Testis (tissue), 3 donors: ENCODE data around the gene TMEM63C. TPM values are rescaled to one million over a fixed set of nuclear protein-coding genes. Genes with fewer than 3 reads are reported as not detected.

Experiments
- DNase-seq: peaks from one replicate; pipeline ENCODE4 v3.0.0-alpha.2; 2019
- H3K27ac ChIP-seq, 2 donors: fragments of 200-600 bp; sonication (generic); one replicate each; pipeline ENCODE4 v1.5.1; 2019
- H3K27me3 ChIP-seq: fragments of 200-600 bp; sonication (generic); one replicate; pipeline ENCODE4 v1.5.1; 2019
- H3K36me3 ChIP-seq: fragments of 200-600 bp; sonication (generic); one replicate; pipeline ENCODE4 v1.5.1; 2017; ENCODE audit warnings: low read depth; ENCODE audit errors: missing control alignments
- H3K4me1 ChIP-seq: fragments of 200-600 bp; sonication (generic); one replicate; pipeline ENCODE4 v1.5.1; 2019
- H3K4me3 ChIP-seq, 2 donors: fragments of 200-600 bp; sonication (generic); one replicate each; pipeline ENCODE4 v1.5.1; 2017 to 2019
- H3K9me3 ChIP-seq: fragments of 200-600 bp; sonication (generic); one replicate; pipeline ENCODE4 v1.5.1; 2017
- POLR2A ChIP-seq: fragments of 450-650 bp; IDR thresholded peaks from one replicate; pipeline ENCODE4 v1.6.1; 2017; ENCODE audit warnings: antibody characterized with exemption, mild to moderate bottlenecking, moderate library complexity
- WGBS, 2 donors: methylation state at CpG; one replicate each; pipeline ENCODE4 v1.1.5; 2018; 5-methylcytosine and 5-hydroxymethylcytosine counted together
- intact Hi-C: fragments of 100-400 bp; cut with DNase I; formaldehyde crosslinking; loops from one replicate; pipeline ENCODE4 v1.15.1; 2023; ENCODE audit warnings: low total_unique reads
- polyA plus RNA-seq: library from polyadenylated mRNA; stranded (reverse); fragments of 350-450 nt; fragmentation: Illumina TruSeq; extraction: RNeasy Lipid Tissue Mini Kit (QIAGEN cat#74804); gene quantifications from one replicate; pipeline ENCODE4 v1.2.3, GENCODE V29; 2014; ENCODE audit warnings: low read depth, low replicate concordance; ENCODE audit not compliant: insufficient read depth
- total RNA-seq, 2 donors: library from RNA; depleted of rRNA; stranded (reverse); fragments of >200 nt; gene quantifications; one replicate each; pipeline ENCODE4 v1.2.3, GENCODE V29; 2016
- TF ChIP-seq, protein P1 (sequence below), 3 experiments: fragments of 450-650 bp in 2 of 3; fragments of 200-600 bp in 1 of 3; sonication (generic) in 1 of 3; IDR thresholded peaks; one replicate each; pipeline ENCODE4 v1.5.1; 2016 to 2019; ENCODE audit warnings: antibody characterized with exemption in 3 of 3, mild to moderate bottlenecking in 2 of 3, moderate library complexity in 1 of 3

TMEM63C gene
- total and polyA plus RNA-seq, 3 donors from 2014 or later = 14.1 to 21.0 (median 20.7) TPM

DNA sequence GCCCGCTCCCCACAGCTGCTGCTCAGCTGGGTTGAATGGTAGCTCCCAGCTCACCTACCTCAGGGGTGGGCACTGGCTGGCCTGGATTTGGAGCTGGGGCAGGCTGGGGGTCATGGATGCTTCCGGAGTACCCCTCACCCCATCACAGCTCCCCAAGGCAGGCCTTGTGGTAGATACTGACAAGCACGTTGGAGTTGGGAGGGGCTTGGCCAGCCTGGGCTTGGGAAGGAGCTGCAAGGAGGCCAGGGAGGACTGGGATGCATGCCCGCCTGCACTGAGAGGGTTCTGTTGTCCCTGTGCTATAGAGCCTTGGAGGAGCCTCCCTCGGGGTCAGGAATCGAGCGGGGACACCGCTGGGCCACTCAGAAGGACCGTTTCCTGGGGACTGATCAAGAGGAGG lies 14.2 kb downstream of the TMEM63C start:
- TF ChIP-seq, protein P1, sequence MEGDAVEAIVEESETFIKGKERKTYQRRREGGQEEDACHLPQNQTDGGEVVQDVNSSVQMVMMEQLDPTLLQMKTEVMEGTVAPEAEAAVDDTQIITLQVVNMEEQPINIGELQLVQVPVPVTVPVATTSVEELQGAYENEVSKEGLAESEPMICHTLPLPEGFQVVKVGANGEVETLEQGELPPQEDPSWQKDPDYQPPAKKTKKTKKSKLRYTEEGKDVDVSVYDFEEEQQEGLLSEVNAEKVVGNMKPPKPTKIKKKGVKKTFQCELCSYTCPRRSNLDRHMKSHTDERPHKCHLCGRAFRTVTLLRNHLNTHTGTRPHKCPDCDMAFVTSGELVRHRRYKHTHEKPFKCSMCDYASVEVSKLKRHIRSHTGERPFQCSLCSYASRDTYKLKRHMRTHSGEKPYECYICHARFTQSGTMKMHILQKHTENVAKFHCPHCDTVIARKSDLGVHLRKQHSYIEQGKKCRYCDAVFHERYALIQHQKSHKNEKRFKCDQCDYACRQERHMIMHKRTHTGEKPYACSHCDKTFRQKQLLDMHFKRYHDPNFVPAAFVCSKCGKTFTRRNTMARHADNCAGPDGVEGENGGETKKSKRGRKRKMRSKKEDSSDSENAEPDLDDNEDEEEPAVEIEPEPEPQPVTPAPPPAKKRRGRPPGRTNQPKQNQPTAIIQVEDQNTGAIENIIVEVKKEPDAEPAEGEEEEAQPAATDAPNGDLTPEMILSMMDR (IDR thresholded peaks at IDR 0.05) = no peak
- TF ChIP-seq POLR2A = no peak
- 85 to 89% methylated on average over 4 to 9 of the region's 9 CpGs for WGBS, 2 donors
- Histone ChIP-seq H3K36me3 (no peaks in the 10 kb centered on the region), H3K27me3 (no peaks in the 10 kb centered on the region), H3K4me1 (no peaks in the 10 kb centered on the region), H3K4me3 (no peak overlapping the region), H3K27ac (no peak overlapping the region), H3K9me3 (no peaks in the 10 kb centered on the region)
- no peak for DNase-seq
- intact Hi-C loops = no loop called here

DNA sequence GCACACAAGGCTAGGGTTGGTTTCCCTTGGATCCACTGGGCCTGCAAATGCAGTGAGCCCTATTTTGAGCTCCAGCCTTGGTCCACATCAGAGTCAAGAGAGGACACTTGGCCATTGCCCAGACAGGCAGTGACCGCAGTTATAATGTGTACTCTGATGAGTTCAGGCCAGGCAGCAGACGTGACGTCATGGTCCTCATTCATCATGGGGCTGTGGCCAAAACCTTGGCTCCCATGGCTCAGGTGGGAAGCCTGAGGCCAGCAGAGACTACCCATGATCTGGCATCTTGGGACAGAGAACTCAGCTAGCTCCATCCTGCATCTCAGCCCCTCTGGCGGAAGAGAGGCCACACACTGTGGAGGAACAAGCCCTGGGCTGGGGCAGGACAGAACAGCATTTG lies 16.4 kb downstream of the TMEM63C start:
- 87 to 93% methylated on average over 4 of the region's 4 CpGs for WGBS, 2 donors
- Histone ChIP-seq H3K27me3 (no peaks in the 10 kb centered on the region), H3K9me3 (no peaks in the 10 kb centered on the region), H3K4me3 (no peak overlapping the region), H3K36me3 (no peaks in the 10 kb centered on the region), H3K4me1 (no peaks in the 10 kb centered on the region), H3K27ac (no peak overlapping the region)
- no peak for DNase-seq
- TF ChIP-seq, protein P1 (IDR thresholded peaks at IDR 0.05) = no peak
- TF ChIP-seq POLR2A = no peak
- intact Hi-C loops = no loop called here

DNA sequence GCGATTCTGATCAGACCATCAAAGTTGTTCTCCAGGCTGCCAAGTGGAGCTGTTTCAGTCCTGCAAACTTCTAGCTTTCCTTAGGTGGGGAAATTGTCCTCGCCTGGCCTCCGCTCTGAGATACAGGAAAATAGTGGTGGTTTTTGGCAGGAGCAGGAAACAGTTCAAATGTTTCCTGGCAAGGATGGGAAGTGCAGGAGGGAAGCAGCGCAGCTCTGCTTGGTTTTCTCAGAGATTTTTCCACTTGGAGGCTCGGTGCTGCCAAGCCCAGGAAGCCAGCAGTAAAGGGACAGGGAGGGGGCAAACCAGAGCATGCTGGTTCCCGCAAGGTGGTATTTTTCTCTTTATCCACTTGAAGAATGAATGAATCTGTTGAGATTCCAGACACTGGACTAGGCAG lies 17.0 kb downstream of the TMEM63C start:
- WGBS, 2 donors = 49 to 55% methylated on average over 6 of the region's 6 CpGs
- DNase-seq = no peak
- Histone ChIP-seq H3K36me3 (no peaks in the 10 kb centered on the region), H3K4me1 (no peaks in the 10 kb centered on the region), H3K9me3 (no peaks in the 10 kb centered on the region), H3K27ac (no peak overlapping the region), H3K4me3 (no peak overlapping the region), H3K27me3 (no peaks in the 10 kb centered on the region)
- intact Hi-C loops = no loop called here
- TF ChIP-seq, protein P1 (IDR thresholded peaks at IDR 0.05) = no peak
- TF ChIP-seq POLR2A = no peak

DNA sequence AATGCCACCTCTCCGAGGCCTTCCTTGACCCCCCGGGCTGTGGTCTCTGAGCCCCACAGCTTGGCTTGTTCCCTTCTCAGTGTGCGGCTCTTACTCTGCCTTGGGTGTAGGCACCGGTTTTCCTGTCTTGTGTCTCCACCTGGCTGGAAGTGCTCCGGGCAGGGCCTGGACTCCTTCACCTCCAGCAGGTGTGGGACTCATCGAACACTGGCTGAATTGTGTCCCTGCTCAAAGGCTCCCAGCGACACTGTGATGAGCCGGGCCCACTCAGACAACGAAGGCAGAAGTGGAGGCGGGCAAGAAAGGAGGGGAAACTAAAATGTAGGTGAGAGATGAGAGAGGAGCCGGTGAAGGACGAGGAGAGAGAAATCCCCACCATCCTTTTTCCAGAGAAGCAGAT lies 18.0 kb downstream of the TMEM63C start:
- DNase-seq = no peak
- TF ChIP-seq, protein P1 (IDR thresholded peaks at IDR 0.05) = no peak
- TF ChIP-seq POLR2A = no peak
- WGBS, 2 donors = 81 to 86% methylated on average over 12 of the region's 12 CpGs
- Histone ChIP-seq H3K4me1 (no peaks in the 10 kb centered on the region), H3K36me3 (no peaks in the 10 kb centered on the region), H3K4me3 (no peak overlapping the region), H3K27me3 (no peaks in the 10 kb centered on the region), H3K27ac (no peak overlapping the region), H3K9me3 (no peaks in the 10 kb centered on the region)
- intact Hi-C loops = no loop called here

DNA sequence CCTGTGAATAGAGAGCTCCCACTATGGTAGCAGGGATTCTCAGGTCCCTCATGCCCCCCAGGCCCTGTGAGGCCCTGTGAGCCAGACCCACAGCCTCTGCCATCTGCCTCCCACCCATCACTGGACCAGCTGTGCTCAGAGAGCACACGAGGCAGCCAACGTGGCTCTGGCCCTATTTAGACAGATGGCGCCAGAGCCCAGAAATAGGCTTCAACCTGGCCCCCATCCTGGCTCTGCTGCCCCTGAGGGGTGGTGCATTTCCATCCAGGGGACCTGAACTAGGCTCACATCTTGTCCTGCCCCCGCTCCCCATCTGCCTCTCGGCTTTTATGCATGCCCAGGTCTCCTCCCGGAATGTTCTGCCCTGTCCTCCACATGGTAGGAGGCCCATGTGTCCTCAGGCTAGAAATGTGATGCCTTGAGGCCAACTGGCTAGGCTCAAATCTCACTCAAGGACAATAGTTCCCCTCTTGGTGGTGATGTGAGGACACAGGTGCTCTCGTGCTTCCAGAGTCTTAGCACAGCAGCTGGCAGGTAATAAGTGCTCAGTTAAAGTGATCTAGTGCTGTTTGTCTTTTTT lies 18.9 kb downstream of the TMEM63C start:
- TF ChIP-seq POLR2A = no peak
- TF ChIP-seq, protein P1 (IDR thresholded peaks at IDR 0.05) = no peak
- 66 to 73% methylated on average over 6 to 7 of the region's 7 CpGs for WGBS, 2 donors
- H3K4me1 ChIP-seq = no peaks in the 10 kb centered on the region
- H3K27ac ChIP-seq = no peak overlapping the region
- no peak overlapping the region for H3K4me3 ChIP-seq
- intact Hi-C loops = no loop called here
- DNase-seq = no peak
- no peaks in the 10 kb centered on the region for H3K9me3 ChIP-seq
- H3K36me3 ChIP-seq = no peaks in the 10 kb centered on the region
- H3K27me3 ChIP-seq = no peaks in the 10 kb centered on the region
